ENCODE results near the gene PLA1A.

DNA sequence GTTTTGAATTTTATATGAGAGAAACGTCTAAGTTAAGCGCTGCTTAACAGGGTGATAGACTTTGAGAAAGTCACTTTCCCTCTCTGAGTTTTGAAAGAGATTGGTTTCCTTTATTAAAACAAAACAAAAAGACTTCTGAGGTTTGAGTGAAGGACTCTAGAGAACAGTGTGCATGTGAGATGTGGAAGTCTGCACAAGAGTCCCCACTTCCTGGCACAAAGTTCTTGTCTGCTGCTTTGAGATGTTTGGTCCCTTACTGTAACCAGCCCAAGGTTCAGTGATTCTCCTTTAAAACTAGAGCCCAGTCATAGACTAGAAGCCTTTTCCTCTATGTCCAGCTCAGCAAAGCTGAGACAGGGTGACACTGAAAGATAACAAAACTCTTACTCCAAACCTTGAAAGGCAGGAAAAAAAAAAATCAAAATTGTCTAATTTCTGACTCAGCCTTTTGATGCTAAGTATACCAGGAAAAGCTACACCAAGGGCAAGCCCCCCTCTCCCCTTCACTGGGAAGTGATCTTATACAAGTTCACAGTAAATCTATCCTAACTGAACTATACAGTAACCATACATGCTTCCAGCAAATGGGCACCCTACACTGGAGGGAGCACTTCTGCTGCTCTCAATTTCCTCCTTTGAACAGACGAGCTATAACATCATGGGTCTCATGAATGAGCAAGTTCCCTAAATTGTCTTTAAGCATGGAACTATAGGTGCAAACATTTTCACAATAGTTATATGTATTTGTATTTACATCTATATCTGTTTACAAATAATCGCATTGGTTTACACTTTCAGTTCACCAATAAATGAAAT, 60.4 kb downstream of the PLA1A start:
- TF ChIP-seq POLR2A (IDR thresholded peaks at IDR 0.05; ENCODE audit: low read length) (no peak), GATA1 (IDR thresholded peaks at IDR 0.05; ENCODE audit: low read depth, low read length) (no peak)

All from erythroblast (primary cell).